ENCODE data around the gene CCDC183.

Gene CCDC183

DNA sequence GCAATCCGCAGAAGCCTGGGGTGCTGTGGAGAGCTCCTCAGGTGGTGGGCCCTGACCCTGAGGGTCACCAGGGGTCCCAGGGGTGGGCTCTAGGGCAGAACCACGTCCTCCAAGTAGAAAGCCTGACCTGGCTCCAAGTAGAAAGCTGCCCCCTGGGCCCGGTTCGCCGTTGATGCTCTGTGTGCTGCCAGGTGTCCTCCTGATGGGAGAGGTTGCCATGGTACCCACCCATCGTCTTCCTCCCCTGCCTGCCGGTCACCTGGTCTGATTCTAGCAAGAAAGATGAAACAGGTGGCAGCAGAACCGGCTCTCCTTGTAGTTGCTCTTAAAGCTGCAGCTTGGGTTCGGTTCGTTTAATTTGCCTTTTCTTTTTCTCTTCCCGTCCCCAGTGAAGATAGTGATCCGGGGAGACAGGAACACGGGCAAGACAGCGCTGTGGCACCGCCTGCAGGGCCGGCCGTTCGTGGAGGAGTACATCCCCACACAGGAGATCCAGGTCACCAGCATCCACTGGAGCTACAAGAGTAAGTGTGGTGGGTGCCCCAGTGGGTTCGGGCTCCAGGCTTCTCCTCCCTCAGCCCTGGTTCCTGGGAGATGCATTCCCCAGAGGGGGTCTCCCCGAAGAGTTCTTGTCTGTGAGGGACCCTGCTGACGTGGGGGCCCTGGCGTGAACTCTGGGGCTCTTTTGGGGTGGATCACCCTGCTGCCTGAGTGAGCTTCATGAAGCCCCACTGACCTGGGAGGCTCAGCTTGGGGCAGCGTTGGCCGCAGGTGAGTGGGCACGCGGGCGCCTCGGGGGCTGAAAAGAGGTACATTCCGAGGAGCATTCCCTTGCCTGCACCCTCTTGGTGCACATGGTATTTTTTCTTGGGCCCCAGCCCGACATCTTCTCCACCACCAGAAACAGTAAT, 27.3 kb downstream of the CCDC183 start:
- H3K36me3 ChIP-seq (ENCODE audit: control insufficient read depth, low read length): peaks cover 59% of the 10 kb centered on the region
- no peaks in the 10 kb centered on the region for H3K9me2 ChIP-seq (replicated peaks; ENCODE audit: control insufficient read depth, low read length)
- no peaks in the 10 kb centered on the region for H3K4me1 ChIP-seq (ENCODE audit: control insufficient read depth, low read length)
- H3K27me3 ChIP-seq (ENCODE audit: control insufficient read depth, low read length): no peaks in the 10 kb centered on the region
- peaks cover 38% of the 10 kb centered on the region for H3K79me2 ChIP-seq (ENCODE audit: control insufficient read depth, low read length)
- TF ChIP-seq CTCF (IDR thresholded peaks at IDR 0.05; ENCODE audit: low read depth, low read length, poor library complexity, severe bottlenecking): no peak
- no peaks in the 10 kb centered on the region; the same call in 1 of the 2 replicates for H4K20me1 ChIP-seq (ENCODE audit: control insufficient read depth, insufficient read depth, low read depth, low read length)
- no peak overlapping the region for H3K4me3 ChIP-seq (ENCODE audit: low read length)
- no peak overlapping the region for H3K27ac ChIP-seq (ENCODE audit: low read depth, low read length)
- H3F3A ChIP-seq (ENCODE audit: control insufficient read depth, insufficient read depth): no peaks in the 10 kb centered on the region
- H3K9me3 ChIP-seq (ENCODE audit: control insufficient read depth, insufficient read depth, low read length): no peaks in the 10 kb centered on the region
- no peak overlapping the region for H3K4me2 ChIP-seq (ENCODE audit: low read length)

DNA sequence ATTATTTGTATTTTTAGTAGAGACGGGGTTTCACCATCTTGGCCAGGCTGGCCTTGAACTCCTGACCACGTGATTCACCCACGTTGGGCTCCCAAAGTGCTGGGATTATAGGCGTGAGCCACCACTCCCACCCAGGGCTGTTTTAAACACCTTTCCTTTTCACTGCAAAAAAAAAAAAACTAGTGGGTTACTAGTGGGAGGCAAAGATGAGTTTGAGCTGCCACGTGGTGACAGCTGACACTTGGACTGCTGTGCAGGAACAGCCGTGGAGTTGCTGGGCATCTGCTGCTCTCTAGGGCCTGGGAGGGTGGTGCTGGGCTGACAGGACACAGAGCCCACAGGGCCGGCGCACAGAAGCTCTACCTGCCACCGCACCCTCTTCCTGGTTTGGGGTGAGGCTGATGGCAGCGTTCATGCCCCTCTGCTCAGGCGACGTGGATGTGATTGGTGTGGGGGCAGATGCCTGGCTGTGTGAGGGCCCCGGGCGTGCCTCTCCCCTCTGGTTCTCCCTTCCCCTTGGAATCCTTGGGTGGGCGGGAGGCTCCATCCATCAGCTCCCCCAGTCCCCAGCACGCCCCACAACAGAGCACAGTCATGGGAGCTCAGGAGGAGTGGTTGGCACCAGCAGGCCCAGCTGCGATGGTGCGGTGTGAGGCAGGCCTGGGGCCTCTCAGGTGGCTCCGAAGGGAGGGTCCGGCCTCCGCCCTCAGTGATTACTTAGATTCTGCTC, 28.5 kb downstream of the CCDC183 start:
- TF ChIP-seq CTCF (IDR thresholded peaks at IDR 0.05; ENCODE audit: low read depth, low read length, poor library complexity, severe bottlenecking): no peak
- TF ChIP-seq EZH2phosphoT487 (IDR thresholded peaks at IDR 0.05; ENCODE audit: borderline replicate concordance, low read length): no peak
- Histone ChIP-seq H3F3A (ENCODE audit: control insufficient read depth, insufficient read depth) (no peaks in the 10 kb centered on the region), H3K36me3 (ENCODE audit: control insufficient read depth, low read length) (peaks cover 66% of the 10 kb centered on the region), H3K27me3 (ENCODE audit: control insufficient read depth, low read length) (no peaks in the 10 kb centered on the region), H3K9me3 (ENCODE audit: control insufficient read depth, insufficient read depth, low read length) (no peaks in the 10 kb centered on the region), H3K4me1 (ENCODE audit: control insufficient read depth, low read length) (no peaks in the 10 kb centered on the region), H4K20me1 (ENCODE audit: control insufficient read depth, insufficient read depth, low read depth, low read length) (no peaks in the 10 kb centered on the region; the same call in 1 of the 2 replicates), H3K9me2 (replicated peaks; ENCODE audit: control insufficient read depth, low read length) (no peaks in the 10 kb centered on the region), H3K79me2 (ENCODE audit: control insufficient read depth, low read length) (peaks cover 27% of the 10 kb centered on the region), H3K4me3 (ENCODE audit: low read length) (no peak overlapping the region), H3K4me2 (ENCODE audit: low read length) (no peak overlapping the region), H3K27ac (ENCODE audit: low read depth, low read length) (no peak overlapping the region)

DNA sequence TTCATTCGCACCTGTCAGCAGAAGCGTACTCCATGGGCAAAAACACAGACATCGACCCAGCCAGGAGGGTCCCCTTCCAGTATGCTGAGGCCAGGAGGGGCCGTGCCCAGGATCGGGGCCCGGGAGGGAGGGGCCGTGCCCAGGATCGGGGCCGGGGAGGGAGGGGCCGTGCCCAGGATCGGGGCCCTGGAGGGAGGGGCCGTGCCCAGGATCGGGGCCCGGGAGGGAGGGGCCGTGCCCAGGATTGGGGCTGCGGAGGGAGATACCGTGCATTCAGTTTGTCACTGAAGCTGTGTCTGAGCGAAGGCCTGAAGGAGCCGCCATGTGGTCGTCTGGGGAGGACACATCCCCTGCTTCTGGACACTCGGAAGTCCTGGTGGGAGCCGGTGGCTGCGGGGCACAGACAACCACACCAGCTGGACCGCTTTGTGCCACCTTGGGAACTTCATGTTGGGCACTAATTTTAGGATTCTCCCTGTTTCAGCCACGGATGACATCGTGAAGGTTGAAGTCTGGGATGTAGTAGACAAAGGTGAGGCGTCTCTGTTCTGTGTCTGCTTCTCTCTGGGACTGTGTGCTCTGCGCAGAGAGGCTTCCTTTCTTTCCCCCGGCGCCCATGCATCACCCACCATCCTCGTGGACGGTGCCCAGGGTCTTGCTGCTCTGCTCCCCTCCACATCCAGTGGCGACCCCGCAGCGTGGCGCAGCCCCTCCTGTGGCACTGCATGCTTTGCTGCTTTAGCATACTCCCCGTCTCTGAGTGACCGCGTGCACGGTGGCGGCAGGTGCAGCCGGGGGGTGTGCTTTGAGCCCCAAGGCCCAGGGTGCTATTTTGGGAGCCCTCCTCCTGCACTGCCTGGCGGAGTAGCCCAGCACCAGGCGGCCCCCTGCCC, 29.4 kb downstream of the CCDC183 start:
- H3K36me3 ChIP-seq (ENCODE audit: control insufficient read depth, low read length): peaks cover 74% of the 10 kb centered on the region
- no peaks in the 10 kb centered on the region; the same call in 1 of the 2 replicates for H4K20me1 ChIP-seq (ENCODE audit: control insufficient read depth, insufficient read depth, low read depth, low read length)

More for the DNA sequence above, 29.4 kb downstream of the CCDC183 start:
- Histone ChIP-seq H3K4me2 (ENCODE audit: low read length) (no peak overlapping the region), H3K27ac (ENCODE audit: low read depth, low read length) (no peak overlapping the region), H3K4me1 (ENCODE audit: control insufficient read depth, low read length) (no peaks in the 10 kb centered on the region), H3K79me2 (ENCODE audit: control insufficient read depth, low read length) (peaks cover 18% of the 10 kb centered on the region), H3K27me3 (ENCODE audit: control insufficient read depth, low read length) (no peaks in the 10 kb centered on the region), H3K4me3 (ENCODE audit: low read length) (no peak overlapping the region), H3K9me2 (replicated peaks; ENCODE audit: control insufficient read depth, low read length) (no peaks in the 10 kb centered on the region), H3F3A (ENCODE audit: control insufficient read depth, insufficient read depth) (no peaks in the 10 kb centered on the region), H3K9me3 (ENCODE audit: control insufficient read depth, insufficient read depth, low read length) (no peaks in the 10 kb centered on the region)
- TF ChIP-seq EZH2phosphoT487 (IDR thresholded peaks at IDR 0.05; ENCODE audit: borderline replicate concordance, low read length) (no peak), CTCF (IDR thresholded peaks at IDR 0.05; ENCODE audit: low read depth, low read length, poor library complexity, severe bottlenecking) (no peak)

Measured in DOHH2 (cell line).